COLO668 (cell line): ENCODE data around the gene TLE1.
"Not testable (repeated sequence)": the region's sequence is repeated elsewhere in the genome, so short reads cannot be mapped to it uniquely, and the experiment has no call there.

Experiments used
- DNase-seq: peaks from one replicate; lab custom pipeline; 2025; ENCODE audit not compliant: unreplicated experiment; lab: John Stamatoyannopoulos, UW

The TLE1 gene

GRCh38 chr9:81601639-81602623, 87.4 kb downstream of the TLE1 start:
- no peak for DNase-seq

DNA sequence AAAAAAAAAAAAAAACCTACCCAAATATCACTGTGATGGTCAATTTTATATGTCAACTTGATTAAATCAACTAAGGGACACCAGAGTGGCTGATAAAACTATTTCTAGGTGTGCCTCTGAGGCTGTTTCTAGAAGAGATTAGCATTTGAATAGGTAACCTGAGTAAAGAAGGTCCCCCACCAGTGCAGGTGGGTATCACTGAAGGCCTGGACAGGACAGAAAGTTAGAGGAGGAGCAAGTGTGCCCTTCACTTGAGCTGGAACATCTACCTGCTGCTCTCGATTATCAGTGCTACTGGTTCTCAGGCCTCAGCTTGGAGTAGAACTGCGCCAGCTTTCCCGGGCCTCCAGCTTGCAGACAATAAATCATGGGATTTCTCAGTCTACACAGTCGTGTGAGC, 88.7 kb downstream of the TLE1 start:
- DNase-seq, result no peak

DNA sequence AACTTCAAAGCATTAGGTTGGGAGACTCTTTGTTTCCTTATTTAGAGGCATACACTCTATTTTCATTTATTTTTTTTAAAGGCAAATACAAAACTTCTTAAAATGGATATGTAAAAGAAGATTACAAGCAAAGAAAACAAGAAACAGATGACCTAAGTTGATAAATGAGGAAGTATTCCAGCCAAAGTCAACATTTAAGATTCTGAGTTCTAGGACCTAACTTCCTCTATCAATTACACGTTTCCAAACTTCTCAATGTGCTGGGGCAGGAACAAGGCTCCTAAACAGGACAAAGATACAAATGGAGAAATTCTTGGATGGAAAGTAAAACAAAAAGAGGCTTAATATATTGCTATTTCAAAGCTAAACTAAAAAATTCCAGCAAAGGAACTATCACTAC, 89.5 kb downstream of the TLE1 start:
- DNase-seq, result no peak

DNA sequence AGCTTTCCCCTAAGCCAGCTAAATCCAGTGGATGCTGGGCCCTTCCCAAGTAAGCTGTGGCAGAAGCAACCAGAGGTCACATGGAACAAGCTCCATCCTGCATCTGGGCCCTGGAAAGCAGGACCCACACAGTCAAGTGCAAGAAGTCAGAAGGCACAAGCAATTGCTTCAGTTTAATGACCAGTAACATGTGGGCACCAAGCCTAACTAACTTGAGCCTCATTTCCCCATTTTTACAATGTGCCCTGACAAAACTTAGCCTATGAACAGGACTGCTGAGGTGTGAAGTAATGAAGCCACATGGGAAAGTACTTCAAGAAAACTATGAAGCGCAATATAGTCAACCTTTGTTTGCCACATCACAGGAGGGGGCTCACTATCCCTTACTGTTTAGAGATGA, 90.5 kb downstream of the TLE1 start:
- DNase-seq, result no peak

- no peak for DNase-seq
These were observed 91.2 kb downstream of the TLE1 start for GRCh38 chr9:81598123-81598497.

DNA sequence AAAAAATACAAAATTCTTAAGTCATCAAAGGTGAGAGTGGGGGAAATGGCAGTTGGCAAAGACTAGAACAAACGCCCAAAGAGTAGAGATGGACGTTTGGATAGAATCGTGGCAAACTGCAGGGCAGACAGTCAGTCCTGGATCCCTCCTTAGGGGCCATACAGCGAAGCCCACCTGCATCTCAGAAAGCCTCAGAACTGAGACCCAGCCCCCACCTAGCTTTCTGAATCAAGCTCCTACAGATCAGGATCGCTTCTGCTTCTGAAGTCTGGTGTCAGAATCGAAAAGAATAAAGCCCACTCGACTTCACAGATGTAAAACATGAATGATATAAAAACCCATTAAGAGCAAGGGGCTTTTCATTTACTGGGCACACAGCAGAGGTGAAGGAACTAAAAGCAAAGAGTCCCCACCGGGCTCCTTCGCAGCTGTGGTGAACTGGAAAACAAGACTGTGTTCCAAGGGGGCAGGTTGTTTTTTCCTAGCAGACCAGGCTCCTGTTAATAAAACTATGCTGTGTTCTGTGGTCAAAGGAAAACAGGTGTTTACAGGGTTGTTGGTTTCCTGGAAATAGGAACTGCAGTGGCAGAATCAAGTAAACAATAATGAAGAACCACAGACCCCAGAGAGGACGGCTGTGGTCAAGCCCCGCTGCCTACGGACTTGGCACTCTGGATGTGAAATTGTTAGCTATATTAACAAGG, 91.8 kb downstream of the TLE1 start:
- no peak for DNase-seq

- DNase-seq, result no peak
These were observed 92.5 kb downstream of the TLE1 start for GRCh38 chr9:81596679-81597418.

- no peak for DNase-seq
These were observed 93.3 kb downstream of the TLE1 start for GRCh38 chr9:81595887-81596543.

GRCh38 chr9:81595293-81595692, 94.1 kb downstream of the TLE1 start:
- DNase-seq, result not testable (repeated sequence)

DNA sequence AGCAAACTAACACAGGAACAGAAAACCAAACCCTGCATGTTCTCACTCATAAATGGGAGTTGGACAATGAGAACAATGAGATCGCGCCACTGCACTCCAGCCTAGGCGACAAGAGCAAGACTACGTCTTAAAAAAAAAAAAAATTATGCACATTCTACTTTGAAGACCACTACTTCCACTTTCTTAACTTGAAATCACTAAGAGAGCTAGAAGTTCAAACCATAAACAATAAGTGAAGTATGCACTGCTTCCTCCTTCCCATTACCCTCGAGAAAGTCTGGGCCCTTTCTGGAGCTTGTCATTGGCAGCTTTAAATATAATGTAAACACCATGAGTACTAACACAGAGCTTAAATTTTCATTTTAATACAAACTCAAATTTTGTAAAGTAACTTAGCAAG, 94.9 kb downstream of the TLE1 start:
- DNase-seq, result no peak

DNA sequence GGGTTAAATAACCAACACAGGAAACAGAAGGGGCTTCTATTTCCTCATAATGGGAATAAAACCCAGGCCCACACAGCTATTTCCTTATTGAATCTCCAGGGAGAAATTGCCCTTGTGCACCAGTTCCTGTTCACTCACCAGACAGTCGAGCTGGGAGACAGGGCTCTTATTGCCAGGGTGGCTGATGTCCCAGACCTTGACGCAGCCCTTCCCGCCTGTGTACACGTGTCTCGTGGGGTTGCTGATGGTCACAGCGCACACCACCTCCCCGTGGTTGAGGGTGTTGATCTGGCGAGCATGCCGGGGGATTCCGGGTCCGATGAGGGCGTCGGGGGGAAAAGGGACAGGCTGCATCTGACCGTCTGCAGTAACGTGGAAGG, 96.5 kb downstream of the TLE1 start:
- no peak for DNase-seq

DNA sequence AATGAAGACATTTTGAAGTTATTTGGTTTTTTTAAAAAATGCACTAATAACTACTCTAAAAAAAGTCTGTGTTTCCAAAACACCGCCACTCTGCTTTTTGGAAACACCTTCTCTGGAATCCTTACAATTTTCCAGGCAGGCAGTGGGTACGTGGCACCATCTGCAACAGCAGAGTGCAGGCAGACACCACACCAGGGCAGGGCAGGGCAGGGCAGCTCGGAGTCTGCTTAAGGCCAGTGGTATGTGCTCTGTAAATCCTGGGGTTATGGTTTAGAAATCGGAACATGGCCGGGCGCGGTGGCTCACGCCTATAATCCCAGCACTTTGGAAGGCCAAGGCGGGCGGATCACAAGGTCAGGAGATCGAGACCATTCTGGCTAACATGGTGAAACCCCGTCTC, 97.6 kb downstream of the TLE1 start:
- no peak for DNase-seq

DNA sequence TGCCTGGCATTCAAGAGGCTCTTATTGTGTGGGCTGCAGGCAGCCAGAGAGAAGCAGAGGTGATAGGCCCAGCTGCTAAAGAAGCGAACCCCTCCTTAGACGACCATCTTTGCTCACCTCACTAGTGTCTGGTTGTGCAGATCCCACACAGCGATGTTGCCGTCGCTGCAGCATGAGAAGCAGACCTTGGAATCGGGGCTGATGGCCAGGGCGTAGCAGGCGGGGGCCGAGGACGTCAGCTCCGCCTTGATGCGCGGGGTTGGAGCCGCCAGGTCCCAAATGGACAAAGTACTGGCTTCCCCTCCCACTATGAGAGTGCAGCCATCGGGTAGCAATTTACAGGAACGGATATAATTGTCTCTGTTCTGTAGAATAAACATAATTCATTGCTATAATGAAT, 98.7 kb downstream of the TLE1 start:
- DNase-seq, result no peak

GRCh38 chr9:81589819-81590218, 99.5 kb downstream of the TLE1 start:
- no peak for DNase-seq

GRCh38 chr9:81589392-81589791, 100.0 kb downstream of the TLE1 start:
- no peak for DNase-seq

DNA sequence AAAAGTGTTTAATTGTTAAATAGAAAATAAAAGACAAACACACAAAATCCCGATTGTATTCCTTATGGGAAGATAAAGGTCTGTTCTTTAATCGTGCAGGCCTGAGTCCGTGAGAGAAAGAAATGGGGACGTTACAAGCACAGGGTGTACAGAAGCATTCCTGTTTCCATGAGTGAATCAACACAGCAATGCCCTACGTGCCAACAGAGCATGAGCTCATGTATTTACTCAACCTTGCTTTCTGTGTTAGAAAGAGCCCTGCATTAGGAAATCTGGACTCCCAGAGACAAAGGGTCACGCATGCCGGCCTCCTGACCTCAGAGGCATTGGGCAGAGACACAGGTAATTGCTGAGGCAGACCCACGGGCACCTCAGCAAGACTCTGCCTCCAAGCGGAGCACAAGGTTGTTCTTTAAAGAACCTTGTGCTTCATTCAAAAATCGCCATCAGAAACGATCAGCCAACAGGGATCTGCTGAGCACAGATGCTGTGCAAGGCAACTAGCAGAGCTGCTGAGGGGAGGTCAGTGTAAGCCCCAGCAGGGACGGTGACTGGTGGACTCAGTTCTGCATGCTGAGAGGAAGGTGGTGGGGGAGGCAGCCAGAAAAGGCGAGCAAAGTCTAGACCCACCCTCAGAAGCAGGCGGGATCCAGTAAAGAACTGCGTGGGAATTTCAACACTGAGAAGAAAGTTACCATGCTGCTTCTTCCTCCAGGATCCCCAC, 101.0 kb downstream of the TLE1 start:
- peak; percentile 72 for DNase-seq

GRCh38 chr9:81586786-81587185, 102.6 kb downstream of the TLE1 start:
- DNase-seq, result no peak

GRCh38 chr9:81585191-81585763, 104.1 kb downstream of the TLE1 start:
- DNase-seq, result no peak

GRCh38 chr9:81584099-81584498, 105.2 kb downstream of the TLE1 start:
- DNase-seq, result no peak

DNA sequence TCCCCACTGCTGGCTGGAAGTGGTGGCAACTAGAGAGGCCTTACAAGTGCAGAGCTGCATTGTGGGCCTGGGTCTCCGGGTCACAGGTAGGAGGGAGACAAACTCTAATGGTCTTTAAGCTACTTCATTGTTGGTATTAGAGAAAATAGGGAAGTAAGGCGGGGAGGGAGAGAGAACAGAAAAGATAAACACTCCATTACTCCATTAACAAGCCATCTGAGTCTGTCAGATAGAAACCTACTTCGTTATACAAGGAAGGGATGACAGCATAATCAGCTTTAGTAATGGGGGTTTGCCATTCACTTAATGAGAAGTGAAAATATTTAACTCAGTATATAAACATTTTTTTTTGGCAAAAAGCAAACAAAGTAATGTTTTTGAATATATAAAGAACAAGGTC, 107.4 kb downstream of the TLE1 start:
- no peak for DNase-seq
